ENCODE data around the gene CGNL1.
A peak's percentile ranks its signal among the peaks of the same experiment; 100 is the strongest.

Gene CGNL1

DNA sequence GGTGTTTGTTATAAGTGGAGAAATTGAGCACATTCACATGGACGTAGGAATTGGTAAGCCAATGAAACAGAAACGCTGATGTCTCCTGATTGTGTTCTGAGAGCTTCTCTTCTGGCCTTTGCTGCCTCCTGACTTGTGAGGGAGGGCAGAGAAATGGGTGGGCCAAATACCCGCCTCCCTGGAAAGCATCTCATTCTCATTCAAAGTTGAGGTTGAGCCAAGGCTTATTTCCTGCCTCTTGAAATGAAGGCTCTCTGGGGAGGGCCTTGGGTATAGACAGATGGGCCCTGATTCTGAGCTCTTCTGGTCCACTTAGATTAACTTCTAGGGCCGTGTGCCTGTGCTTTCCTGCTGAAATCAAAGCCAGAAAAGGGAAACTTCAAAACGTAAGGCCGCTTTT, 158.0 kb downstream of the CGNL1 start:
- H3K27me3 Mint-ChIP-seq: peaks cover under 1% of the 10 kb centered on the region
- H3K4me3 Mint-ChIP-seq: no peak overlapping the region
- intact Hi-C loops (cut with micrococcal nuclease): no loop called here
- no peak overlapping the region for H3K27ac Mint-ChIP-seq
- H3K4me1 Mint-ChIP-seq (ENCODE audit: low read depth): no peaks in the 10 kb centered on the region
- no peaks in the 10 kb centered on the region for H3K9me3 Mint-ChIP-seq
- no peaks in the 10 kb centered on the region for H3K36me3 Mint-ChIP-seq (ENCODE audit: low read depth)

DNA sequence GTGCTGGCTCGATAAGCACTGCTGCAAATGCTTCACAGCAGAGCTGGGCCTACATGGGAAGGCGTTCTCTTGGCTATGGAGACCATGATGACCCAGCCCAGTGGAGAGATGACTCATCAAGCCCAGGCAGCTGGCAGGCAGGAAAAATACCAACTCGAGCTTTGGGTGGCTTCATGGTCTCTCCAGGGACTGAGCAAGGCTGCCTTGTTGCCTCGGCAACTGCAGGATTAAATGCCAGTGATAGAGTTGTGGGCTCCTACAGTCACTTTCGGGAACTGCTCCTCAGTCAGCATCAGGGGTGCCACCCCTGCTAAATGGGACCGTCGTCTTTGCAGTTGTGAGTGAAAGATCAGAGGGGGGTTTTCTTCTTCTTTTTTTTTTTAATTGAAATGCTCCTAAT, 160.8 kb downstream of the CGNL1 start:
- peaks cover 8% of the 10 kb centered on the region for H3K9me3 Mint-ChIP-seq
- no peaks in the 10 kb centered on the region for H3K36me3 Mint-ChIP-seq (ENCODE audit: low read depth)
- peaks cover 1% of the 10 kb centered on the region for H3K27me3 Mint-ChIP-seq
- intact Hi-C loops (cut with micrococcal nuclease): no loop called here
- H3K4me1 Mint-ChIP-seq (ENCODE audit: low read depth): no peaks in the 10 kb centered on the region
- H3K4me3 Mint-ChIP-seq: no peak overlapping the region
- no peak overlapping the region for H3K27ac Mint-ChIP-seq

DNA sequence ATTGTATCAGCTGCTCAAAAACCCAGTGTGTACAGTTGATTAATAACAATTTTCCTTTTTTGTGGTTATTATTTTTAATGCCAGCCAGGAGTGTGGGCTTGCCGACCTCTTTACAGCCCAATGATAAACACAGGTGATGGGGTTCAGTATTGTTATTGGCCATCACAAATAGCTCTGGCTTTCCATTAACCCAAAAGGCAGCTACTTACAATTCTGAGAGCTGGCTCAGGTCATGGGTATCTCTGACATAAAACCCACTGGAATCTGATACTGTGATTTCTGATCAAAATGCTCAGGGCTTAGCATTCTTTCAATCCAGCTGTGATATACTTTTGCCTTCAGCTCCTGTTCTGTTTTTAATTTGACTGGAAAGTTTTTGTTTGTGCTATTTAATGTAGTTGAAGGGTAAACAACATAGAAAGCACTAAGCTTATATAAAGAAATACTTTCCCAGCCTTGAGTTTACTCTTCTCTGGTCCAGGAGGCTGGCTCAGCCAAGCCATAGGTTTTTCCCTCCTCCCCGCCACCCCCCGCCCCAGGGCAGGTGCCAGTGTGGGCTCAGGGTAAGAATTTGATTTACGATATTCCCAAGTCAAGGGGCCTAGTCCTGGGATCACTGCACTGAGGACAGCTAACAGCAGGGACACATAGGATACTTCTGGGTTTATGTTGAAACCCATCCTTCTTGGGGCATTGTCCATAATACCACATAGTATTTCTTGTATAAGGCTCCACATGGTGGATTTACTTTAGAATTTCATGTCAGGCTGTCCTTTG, 161.4 kb downstream of the CGNL1 start:
- no peaks in the 10 kb centered on the region for H3K36me3 Mint-ChIP-seq (ENCODE audit: low read depth)
- H3K4me1 Mint-ChIP-seq (ENCODE audit: low read depth): no peaks in the 10 kb centered on the region
- peaks cover 1% of the 10 kb centered on the region for H3K27me3 Mint-ChIP-seq
- intact Hi-C loops (cut with micrococcal nuclease): no loop called here
- H3K4me3 Mint-ChIP-seq: no peak overlapping the region
- no peak overlapping the region for H3K27ac Mint-ChIP-seq
- peaks cover 8% of the 10 kb centered on the region for H3K9me3 Mint-ChIP-seq

DNA sequence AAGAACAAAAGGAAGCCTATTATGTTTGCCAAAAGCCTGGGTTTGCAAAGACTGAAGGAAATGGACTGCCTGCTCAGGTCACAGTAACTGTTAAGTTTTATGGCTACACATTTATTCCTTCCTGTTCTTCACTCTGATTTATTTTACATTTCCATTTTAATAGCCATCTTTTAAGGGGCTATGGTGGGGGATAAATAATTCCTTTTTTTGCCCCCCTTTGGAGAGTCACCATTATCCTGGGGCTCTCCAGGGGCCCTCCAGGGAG, 161.9 kb downstream of the CGNL1 start:
- intact Hi-C loops (cut with micrococcal nuclease): no loop called here
- Mint-ChIP-seq H3K36me3 (ENCODE audit: low read depth) (no peaks in the 10 kb centered on the region), H3K27ac (no peak overlapping the region)

DNA sequence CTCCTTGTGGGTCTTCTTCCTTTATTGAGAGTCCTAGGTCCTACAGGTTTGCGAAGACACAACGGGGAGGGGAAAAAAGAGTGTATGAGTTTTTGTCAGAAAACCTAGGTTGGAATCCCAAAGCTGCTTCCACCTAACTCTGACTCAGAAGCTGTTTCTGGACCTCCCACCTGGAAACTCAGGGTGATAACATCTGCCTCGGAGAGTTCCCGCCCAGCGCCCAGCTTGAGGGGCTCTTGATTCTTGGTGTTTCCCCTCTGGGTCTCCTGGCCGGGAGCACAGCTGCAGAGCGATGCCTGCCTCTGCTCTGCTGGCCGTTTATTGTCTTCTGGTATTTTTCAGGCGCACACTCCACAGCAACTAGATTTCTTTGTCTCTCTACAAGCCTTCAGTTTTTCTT, 162.5 kb downstream of the CGNL1 start:
- Mint-ChIP-seq H3K27me3 (peaks cover 1% of the 10 kb centered on the region), H3K36me3 (ENCODE audit: low read depth) (no peaks in the 10 kb centered on the region), H3K4me3 (no peak overlapping the region), H3K4me1 (ENCODE audit: low read depth) (no peaks in the 10 kb centered on the region), H3K27ac (no peak overlapping the region), H3K9me3 (peaks cover 8% of the 10 kb centered on the region)
- intact Hi-C loops (cut with micrococcal nuclease): no loop called here

More for the DNA sequence above, 161.9 kb downstream of the CGNL1 start:
- H3K4me3 Mint-ChIP-seq: no peak overlapping the region
- H3K27me3 Mint-ChIP-seq: peaks cover 1% of the 10 kb centered on the region
- no peaks in the 10 kb centered on the region for H3K4me1 Mint-ChIP-seq (ENCODE audit: low read depth)
- H3K9me3 Mint-ChIP-seq: peaks cover 8% of the 10 kb centered on the region

DNA sequence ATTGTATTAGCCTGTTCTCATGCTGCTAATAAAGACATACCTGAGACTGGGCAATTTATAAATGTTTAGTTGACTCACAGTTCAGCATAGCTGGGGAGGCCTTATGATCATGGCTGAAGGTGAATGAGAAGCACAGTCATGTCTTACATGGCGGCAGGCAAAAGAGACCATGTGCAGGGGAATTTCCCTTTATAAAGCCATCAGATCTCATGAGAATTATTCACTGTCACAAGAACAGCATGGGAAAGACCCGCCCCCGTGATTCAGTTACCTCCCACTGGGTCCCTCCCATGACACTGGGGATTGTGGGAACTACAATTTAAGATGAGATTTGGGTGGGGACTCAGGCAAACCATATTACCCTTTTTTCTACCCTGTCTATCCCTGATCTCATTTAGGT, 163.9 kb downstream of the CGNL1 start:
- intact Hi-C loops (cut with micrococcal nuclease): loop anchor here (5.0 kb wide), 1 partner anchor 198 kb away; no protein-coding TSS in a partner anchor
- Mint-ChIP-seq H3K4me1 (ENCODE audit: low read depth) (no peaks in the 10 kb centered on the region), H3K9me3 (peaks cover 8% of the 10 kb centered on the region), H3K27me3 (peaks cover 1% of the 10 kb centered on the region), H3K27ac (no peak overlapping the region), H3K4me3 (no peak overlapping the region), H3K36me3 (ENCODE audit: low read depth) (no peaks in the 10 kb centered on the region)

DNA sequence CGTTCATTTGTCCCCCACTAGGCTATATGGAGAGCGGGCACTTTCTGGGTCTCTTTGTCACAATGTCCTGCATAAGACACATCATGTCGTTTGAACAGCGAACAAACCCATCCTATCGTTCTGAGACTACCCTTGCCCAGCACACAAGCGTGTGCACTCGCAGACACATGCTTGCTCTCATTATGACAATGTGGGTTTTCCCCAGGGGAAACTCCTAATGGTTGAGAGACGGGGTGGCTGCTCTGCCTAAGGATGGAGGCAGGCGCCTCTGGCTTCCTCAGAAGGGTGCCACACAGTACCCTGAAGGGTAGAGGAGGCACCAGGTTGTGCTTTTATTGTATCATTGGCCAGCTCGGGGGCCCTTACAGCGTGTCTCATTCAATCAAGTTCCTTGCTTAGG, 164.4 kb downstream of the CGNL1 start:
- Mint-ChIP-seq H3K27me3 (peaks cover 1% of the 10 kb centered on the region), H3K4me1 (ENCODE audit: low read depth) (no peaks in the 10 kb centered on the region), H3K36me3 (ENCODE audit: low read depth) (no peaks in the 10 kb centered on the region), H3K9me3 (peaks cover 8% of the 10 kb centered on the region), H3K4me3 (no peak overlapping the region), H3K27ac (no peak overlapping the region)
- intact Hi-C loops (cut with micrococcal nuclease): loop anchor here (5.0 kb wide), 1 partner anchor 198 kb away; no protein-coding TSS in a partner anchor

GRCh38 chr15:57541271-57541670, 165.0 kb downstream of the CGNL1 start:
- peaks cover 8% of the 10 kb centered on the region for H3K9me3 Mint-ChIP-seq
- peaks cover 1% of the 10 kb centered on the region for H3K27me3 Mint-ChIP-seq
- H3K4me1 Mint-ChIP-seq (ENCODE audit: low read depth): no peaks in the 10 kb centered on the region
- H3K36me3 Mint-ChIP-seq (ENCODE audit: low read depth): no peaks in the 10 kb centered on the region
- H3K27ac Mint-ChIP-seq: no peak overlapping the region
- no peak overlapping the region for H3K4me3 Mint-ChIP-seq
- intact Hi-C loops (cut with micrococcal nuclease): loop anchor here (5.0 kb wide), 1 partner anchor 199 kb away; no protein-coding TSS in a partner anchor

- intact Hi-C loops (cut with micrococcal nuclease): loop anchor here (5.0 kb wide), 1 partner anchor 200 kb away; no protein-coding TSS in a partner anchor
Measured at GRCh38 chr15:57541805-57542504, 165.7 kb downstream of the CGNL1 start.

GRCh38 chr15:57542505-57542817, 166.2 kb downstream of the CGNL1 start:
- no peak overlapping the region for H3K4me3 Mint-ChIP-seq
- H3K9me3 Mint-ChIP-seq: peaks cover 8% of the 10 kb centered on the region
- H3K36me3 Mint-ChIP-seq (ENCODE audit: low read depth): no peaks in the 10 kb centered on the region
- H3K27ac Mint-ChIP-seq: no peak overlapping the region
- intact Hi-C loops (cut with micrococcal nuclease): loop anchor here (5.0 kb wide), 1 partner anchor 200 kb away; no protein-coding TSS in a partner anchor
- peaks cover 1% of the 10 kb centered on the region for H3K27me3 Mint-ChIP-seq
- H3K4me1 Mint-ChIP-seq (ENCODE audit: low read depth): no peaks in the 10 kb centered on the region

More at GRCh38 chr15:57541805-57542504, 165.7 kb downstream of the CGNL1 start:
- H3K27ac Mint-ChIP-seq: no peak overlapping the region
- H3K27me3 Mint-ChIP-seq: peaks cover 1% of the 10 kb centered on the region
- no peak overlapping the region for H3K4me3 Mint-ChIP-seq
- no peaks in the 10 kb centered on the region for H3K4me1 Mint-ChIP-seq (ENCODE audit: low read depth)
- H3K9me3 Mint-ChIP-seq: peaks cover 8% of the 10 kb centered on the region
- no peaks in the 10 kb centered on the region for H3K36me3 Mint-ChIP-seq (ENCODE audit: low read depth)

DNA sequence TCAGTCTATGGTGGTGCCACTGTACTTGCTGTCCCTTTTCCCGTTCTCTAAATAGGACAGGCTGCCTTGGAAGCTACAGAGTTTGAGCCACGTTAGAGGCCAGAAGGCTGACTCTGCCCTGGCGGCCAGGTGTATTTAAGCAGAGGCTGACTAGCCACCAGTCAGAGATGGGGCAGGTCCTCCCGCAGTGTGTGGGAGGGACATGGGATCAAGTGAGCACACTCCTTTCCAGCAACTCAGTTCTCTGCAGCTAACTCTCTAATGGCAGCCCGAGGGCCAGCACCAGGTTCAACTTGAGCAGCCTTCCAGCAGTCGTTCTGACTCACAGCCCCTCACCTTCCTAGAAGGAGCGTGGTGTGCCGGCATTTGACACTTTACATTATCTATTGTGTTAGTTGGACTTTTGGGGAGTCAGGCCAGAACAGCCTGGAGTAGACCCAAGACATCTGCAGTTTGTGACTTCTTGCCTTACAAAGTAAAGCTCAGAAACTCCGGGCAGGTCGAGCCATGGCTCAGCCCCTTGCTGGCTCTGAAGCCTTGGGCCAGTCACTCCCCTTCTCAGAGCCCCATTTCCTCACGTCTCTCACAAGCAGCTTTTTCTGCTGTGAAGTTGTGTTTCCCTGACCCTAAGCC, 168.7 kb downstream of the CGNL1 start:
- intact Hi-C loops (cut with micrococcal nuclease): loop anchor here (5.0 kb wide), 1 partner anchor 203 kb away; no protein-coding TSS in a partner anchor
- H3K4me3 Mint-ChIP-seq: no peak overlapping the region
- no peak overlapping the region for H3K27ac Mint-ChIP-seq
- H3K27me3 Mint-ChIP-seq: no peaks in the 10 kb centered on the region
- peaks cover 9% of the 10 kb centered on the region for H3K4me1 Mint-ChIP-seq (ENCODE audit: low read depth)
- H3K36me3 Mint-ChIP-seq (ENCODE audit: low read depth): no peaks in the 10 kb centered on the region
- H3K9me3 Mint-ChIP-seq: peaks cover 8% of the 10 kb centered on the region

GRCh38 chr15:57545995-57546394, 169.7 kb downstream of the CGNL1 start:
- Mint-ChIP-seq H3K36me3 (ENCODE audit: low read depth) (no peaks in the 10 kb centered on the region), H3K27ac (no peak overlapping the region), H3K4me1 (ENCODE audit: low read depth) (peaks cover 17% of the 10 kb centered on the region), H3K9me3 (no peaks in the 10 kb centered on the region), H3K4me3 (no peak overlapping the region), H3K27me3 (no peaks in the 10 kb centered on the region)
- intact Hi-C loops (cut with micrococcal nuclease): no loop called here

GRCh38 chr15:57547243-57547755, 171.0 kb downstream of the CGNL1 start:
- Mint-ChIP-seq H3K4me1 (ENCODE audit: low read depth) (peaks cover 22% of the 10 kb centered on the region), H3K9me3 (no peaks in the 10 kb centered on the region), H3K36me3 (ENCODE audit: low read depth) (no peaks in the 10 kb centered on the region), H3K27ac (no peak overlapping the region), H3K4me3 (no peak overlapping the region), H3K27me3 (no peaks in the 10 kb centered on the region)
- intact Hi-C loops (cut with micrococcal nuclease): no loop called here

- H3K4me3 Mint-ChIP-seq: no peak overlapping the region
- H3K36me3 Mint-ChIP-seq (ENCODE audit: low read depth): no peaks in the 10 kb centered on the region
- peaks cover 22% of the 10 kb centered on the region for H3K4me1 Mint-ChIP-seq (ENCODE audit: low read depth)
- intact Hi-C loops (cut with micrococcal nuclease): no loop called here
- no peaks in the 10 kb centered on the region for H3K9me3 Mint-ChIP-seq
- no peaks in the 10 kb centered on the region for H3K27me3 Mint-ChIP-seq
- peak overlapping the region; percentile 10 for H3K27ac Mint-ChIP-seq
Measured at GRCh38 chr15:57548351-57548750, 172.0 kb downstream of the CGNL1 start.

All from dendritic cell treated with granulocyte-macrophage colony-stimulating factor and Interleukin-4, amounts not matched to agents 40 ng/mL and 50 ng/mL, for 4 days (primary cell).